HG03159 (cell line): ENCODE results near the gene CEACAM16.

Experiments
- ATAC-seq: cut with Tn5 transposase; IDR thresholded peaks from one replicate; pipeline ENCODE4 v1.9.1; 2021; ENCODE audit warnings: mild to moderate bottlenecking, moderate library complexity; ENCODE audit not compliant: unreplicated experiment

CEACAM16 gene

GRCh38 chr19:44723299-44723951, 24.5 kb downstream of the CEACAM16 start:
- peak; percentile 42 for ATAC-seq

DNA sequence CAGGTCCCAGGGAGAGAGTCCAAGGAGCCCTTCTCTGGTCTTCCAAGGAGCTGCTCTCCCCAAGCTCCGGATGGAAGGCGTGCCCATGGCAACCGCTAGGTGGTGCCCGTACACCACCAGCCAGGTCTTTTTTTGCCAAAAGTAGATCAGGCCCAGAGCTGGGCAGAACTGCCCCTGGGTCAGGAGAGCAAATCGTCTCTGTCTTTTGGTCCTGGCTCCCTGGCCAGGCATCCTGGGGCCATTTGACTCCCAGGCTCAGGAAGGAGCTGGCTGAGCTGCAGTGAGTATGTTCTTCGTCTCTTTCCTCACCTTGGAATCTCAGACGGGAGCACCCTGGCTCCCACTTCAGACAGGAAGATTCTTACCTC, 25.0 kb downstream of the CEACAM16 start:
- ATAC-seq: peak; percentile 59

GRCh38 chr19:44725251-44725650, 26.3 kb downstream of the CEACAM16 start:
- no peak for ATAC-seq

- ATAC-seq: no peak
Observed at GRCh38 chr19:44725684-44726083, 26.7 kb downstream of the CEACAM16 start.

DNA sequence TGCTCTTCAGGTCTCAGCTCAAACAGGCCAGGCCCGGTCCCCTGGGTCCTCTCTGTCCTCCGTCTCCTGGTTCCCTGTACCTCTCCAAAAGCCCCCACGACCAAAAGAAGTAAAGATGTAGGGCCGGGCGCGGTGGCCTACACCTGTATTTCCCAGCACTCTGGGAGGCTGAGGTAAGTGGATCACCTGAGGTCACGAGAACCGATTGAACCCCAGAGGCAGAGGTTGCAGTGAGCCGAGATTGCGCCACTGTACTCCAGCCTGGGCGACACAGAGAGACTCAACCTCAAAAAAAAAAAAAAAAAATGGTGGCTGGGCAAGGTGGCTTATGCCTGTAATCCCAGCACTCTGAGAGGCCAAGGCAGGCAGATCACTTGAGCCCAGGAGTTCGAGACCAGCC, 27.5 kb downstream of the CEACAM16 start:
- no peak for ATAC-seq

DNA sequence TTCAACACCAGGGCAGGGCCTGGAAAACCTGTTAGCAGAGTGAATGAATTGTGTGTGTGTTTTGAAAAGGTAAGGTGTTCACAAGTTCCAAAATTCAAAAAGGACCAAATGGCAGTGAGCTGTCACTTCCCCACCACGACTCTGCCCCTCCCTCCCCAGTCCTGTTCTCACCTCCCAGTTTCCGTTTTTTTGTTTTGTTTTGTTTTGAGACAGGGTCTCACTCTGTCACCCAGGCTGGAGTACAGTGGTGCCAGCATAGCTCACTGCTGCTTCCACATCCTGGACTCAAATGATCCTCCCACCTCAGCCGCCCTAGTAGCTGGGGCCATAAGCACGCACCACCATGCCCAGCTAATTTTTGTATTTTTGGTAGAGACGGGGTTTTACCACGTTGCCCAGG, 29.2 kb downstream of the CEACAM16 start:
- no peak for ATAC-seq

DNA sequence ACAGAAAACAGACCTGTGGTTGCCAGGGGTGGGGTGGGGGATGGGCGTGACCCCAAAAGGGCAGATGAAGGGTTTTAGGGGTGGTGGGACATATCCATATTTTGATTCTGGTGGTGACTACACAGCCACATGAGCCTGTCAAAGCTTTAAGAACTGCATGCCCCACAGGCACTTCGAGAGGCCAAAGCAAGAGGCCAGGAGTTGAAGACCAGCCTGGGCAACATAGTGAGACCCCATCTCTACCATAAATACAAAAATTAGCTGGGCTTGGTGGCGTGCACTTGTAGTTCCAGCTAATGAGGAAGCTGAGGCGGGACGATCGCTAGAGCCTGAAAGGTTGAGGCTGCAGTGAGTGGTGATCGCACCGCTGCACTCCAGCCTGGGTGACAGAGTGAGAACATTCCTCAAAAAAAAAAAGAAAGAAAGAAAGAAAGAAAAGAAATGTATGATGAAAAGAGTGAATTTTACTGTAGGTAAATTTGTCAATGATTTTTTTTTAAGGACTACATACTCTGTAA, 30.6 kb downstream of the CEACAM16 start:
- ATAC-seq: no peak

- no peak for ATAC-seq
Observed at GRCh38 chr19:44731081-44731480, 32.1 kb downstream of the CEACAM16 start.

DNA sequence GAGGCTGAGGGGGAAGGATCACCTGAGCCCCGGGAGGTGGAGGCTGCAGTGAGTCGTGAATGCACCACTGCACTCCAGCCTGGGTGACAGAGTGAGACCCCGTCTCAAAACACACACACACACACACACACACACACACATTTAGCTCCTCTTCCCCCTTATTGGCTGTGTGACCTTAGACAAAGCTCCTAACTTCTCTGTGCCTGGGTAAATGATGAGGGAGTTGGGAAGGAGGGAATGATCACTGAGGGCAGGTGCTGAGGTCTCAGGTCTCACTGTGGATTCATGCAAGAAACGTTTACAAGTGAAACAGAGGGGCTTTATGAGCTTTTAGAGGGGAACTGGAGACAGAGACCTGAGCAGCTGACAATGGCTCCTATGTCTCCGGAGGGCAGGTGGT, 32.7 kb downstream of the CEACAM16 start:
- ATAC-seq: no peak

GRCh38 chr19:44732235-44733014, 33.5 kb downstream of the CEACAM16 start:
- no peak for ATAC-seq

DNA sequence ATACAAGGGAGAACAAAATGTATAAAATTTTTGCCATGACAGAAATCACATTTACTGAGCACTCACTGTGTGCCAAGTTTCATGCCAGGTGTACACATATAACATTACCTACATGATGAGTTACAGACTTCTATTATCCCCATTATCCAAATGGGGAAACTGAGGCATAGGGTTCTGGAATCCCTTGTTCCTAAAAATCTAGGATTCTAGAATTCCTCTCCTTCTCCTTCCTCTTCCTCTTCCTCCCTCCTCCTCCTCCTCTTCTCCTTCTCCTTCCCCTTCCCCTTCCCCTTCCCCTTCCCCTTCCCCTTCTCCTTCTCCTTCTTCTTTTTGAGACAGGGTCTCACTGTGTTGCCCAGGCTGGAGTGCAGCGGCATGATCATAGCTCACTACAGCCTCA, 35.4 kb downstream of the CEACAM16 start:
- ATAC-seq: no peak

DNA sequence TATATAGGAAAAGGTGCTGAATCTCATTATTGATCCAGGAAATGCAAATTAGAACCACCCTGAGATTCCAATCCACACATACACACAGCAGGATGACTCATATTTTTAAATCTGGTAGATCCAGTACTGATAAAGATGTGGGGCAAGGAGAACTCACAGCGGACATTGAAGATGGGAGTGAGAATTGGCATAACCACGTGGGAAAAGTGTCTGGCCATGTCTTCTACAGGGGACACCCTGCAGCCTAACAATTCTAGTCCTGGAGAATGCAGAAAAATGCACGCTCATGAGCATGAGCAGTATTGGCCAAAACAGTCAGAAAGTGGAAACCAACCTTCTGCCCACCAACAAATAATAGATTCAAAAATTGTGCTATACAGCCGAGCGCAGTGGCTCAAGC, 36.1 kb downstream of the CEACAM16 start:
- no peak for ATAC-seq

DNA sequence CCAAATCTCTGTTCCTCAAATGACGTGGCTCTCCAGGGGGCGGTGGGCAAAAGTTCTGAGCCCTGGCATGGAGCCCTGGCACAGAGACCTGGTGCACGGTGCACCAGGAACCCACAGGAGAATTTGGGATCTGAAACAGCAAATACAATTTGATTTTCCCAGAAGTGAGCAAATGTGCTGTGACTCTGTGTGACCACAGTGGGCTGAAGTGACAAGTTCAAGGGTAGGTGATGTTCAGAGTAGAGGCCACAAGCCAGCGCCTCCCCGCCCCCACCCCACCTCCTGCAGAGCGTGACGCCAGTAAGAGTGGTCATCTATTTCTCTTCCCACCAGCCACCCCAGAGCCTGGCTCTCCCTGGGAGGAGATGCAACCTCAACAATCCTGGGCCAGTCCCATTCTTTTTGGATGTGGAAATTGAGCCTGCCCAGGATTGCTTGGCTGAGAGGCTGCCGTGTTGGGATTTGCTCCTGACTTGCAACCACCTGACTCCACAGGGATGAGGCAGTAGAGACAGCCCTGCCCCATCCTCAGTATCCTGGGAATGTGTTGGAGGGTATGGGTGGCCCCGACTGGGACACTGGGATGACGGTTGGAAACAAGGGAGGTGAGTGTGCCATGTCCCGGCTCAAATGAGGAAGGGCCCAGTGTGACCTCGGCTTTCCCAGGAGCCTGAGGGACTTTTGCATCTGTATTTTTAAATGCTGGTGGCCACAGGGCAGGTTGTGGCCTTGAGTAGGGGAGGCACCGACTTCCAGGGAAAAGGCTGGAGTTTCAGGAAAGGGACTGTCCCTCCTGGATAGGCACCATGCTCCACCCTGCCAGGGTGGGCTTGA, 38.5 kb downstream of the CEACAM16 start:
- ATAC-seq: no peak

GRCh38 chr19:44738136-44738535, 39.2 kb downstream of the CEACAM16 start:
- no peak for ATAC-seq

DNA sequence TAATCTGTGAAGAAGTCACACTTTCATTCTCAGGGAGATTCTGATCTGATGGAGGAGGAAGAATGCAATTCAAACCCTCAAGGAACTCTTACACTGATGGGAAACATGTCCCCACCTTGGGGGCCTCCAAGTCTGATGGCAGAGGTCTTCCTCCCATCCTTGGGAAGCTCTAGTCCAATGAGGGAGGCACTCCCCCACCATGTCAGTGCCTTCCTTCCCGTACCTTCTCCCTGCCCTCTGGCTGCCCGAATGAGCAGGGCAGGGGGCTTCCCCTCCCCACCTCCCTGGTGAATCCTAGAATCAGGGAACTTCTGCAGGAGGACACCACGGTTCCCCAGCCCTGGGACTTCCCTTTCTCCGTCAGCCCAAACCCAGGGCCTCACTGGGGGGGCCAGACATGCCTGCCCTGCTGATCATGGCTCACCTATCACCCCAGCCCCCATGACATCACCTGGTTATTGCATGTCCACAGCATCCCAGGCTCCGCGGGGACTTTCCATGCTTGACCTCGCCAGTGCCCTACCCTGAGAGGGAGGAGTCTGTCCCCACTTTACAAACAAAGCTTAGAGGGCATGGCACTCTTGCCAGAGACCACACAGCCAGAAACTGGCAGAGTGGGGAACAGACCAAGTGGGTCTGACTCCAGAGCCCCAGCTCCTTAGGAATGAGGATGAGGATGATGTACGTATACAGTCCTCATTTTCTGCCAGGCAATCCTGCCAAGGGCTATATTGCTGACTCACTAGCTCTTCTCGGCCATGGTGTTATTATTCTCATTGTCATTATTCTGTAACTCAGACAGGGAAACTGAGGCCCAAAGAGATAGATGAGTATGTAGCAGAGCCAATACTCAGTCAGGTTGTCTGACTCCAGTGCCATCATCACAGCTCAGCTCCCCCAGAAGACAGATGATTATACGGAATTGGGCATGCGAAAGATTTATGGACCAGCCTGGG, 39.9 kb downstream of the CEACAM16 start:
- no peak for ATAC-seq

GRCh38 chr19:44740351-44740824, 41.4 kb downstream of the CEACAM16 start:
- no peak for ATAC-seq

GRCh38 chr19:44741258-44741731, 42.3 kb downstream of the CEACAM16 start:
- ATAC-seq: no peak

DNA sequence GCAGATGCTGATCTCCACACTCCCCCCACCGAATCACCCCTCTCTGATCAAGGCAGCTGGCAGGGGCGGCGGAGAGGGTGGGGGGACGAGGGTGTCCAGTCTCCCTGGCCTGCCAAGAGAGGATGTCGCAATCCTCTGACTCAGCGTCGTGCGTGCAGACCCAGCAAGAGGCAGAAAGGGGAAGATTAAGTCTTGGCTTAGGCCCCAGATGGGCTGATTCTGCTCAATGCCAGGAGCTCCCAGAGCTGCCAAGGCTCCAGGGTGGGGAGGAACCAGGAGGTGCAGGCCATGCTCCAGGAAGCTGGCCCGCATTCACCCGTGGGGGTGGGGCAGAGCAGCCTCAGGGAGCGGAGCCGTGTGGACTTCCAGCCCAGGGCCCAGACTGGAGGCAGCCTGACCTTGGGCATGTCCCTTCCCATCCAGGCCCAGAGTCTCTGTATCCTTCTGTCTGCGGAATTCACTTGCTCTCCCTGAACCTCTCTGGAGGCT, 42.9 kb downstream of the CEACAM16 start:
- no peak for ATAC-seq

DNA sequence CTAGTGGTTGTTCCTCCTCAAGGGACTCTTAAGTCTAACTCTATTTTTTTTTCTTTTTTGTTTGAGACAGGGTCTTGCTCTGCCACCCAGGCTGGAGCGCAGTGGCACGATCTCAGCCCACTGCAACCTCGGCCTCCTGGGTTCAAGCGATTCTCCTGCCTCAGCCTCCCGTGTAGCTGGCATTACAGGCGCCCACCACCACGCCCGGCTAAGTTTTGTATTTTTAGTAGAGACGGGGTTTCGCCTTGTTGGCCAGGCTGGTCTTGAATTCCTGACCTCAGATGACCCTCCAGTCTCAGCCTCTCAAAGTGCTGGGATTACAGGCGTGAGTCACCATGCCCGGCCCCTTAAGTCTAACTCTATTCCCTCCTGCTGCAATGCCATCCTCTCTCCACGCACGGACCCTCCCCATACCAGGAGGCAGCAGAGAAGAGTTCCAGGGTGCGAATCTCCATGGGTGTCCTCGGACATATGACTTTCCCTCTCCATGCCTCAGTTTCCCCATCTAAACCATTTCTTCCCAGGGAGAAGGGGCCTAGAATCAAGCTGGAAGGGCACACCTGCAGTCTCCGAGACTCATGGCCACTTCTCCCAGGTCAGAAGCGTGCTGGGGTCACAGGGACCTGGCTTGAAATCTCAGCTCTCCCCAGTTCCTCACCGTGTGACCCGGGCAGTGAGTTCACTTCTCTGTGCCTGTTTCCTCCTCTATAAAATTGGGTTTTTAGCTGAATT, 43.5 kb downstream of the CEACAM16 start:
- ATAC-seq: no peak
